Mucosa of rectum (tissue), 2 donors: ENCODE results near the gene LYST.
"Not testable (repeated sequence)": the region's sequence is repeated elsewhere in the genome, so short reads cannot be mapped to it uniquely, and the experiment has no call there.

Source experiments
- H3K27ac ChIP-seq, 2 donors: one replicate each; pipeline ENCODE4 v1.7.0; 2013; ENCODE audit warnings: inconsistent platforms in 2 of 2, low read depth in 2 of 2, low read length in 2 of 2
- H3K27me3 ChIP-seq, 2 donors: one replicate each; pipeline ENCODE4 v1.7.0; 2013; ENCODE audit warnings: low read length in 2 of 2; ENCODE audit not compliant: control insufficient read depth in 2 of 2, insufficient read depth in 2 of 2
- H3K36me3 ChIP-seq, 2 donors: one replicate each; pipeline ENCODE4 v1.7.0; 2013; ENCODE audit warnings: low read length in 2 of 2; ENCODE audit not compliant: control insufficient read depth in 2 of 2, insufficient read depth in 2 of 2
- H3K4me1 ChIP-seq, 2 donors: one replicate each; pipeline ENCODE4 v1.7.0; 2013; ENCODE audit warnings: low read length in 2 of 2, mild to moderate bottlenecking in 1 of 2; ENCODE audit not compliant: control insufficient read depth in 2 of 2, insufficient read depth in 2 of 2
- H3K4me3 ChIP-seq, 2 donors: one replicate each; pipeline ENCODE4 v1.7.0; 2013; ENCODE audit warnings: low read length in 2 of 2
- H3K9ac ChIP-seq, 2 donors: one replicate each; pipeline ENCODE4 v1.7.0; 2013; ENCODE audit warnings: low read length in 2 of 2, low read depth in 1 of 2, mild to moderate bottlenecking in 1 of 2
- H3K9me3 ChIP-seq, 2 donors: one replicate each; pipeline ENCODE4 v1.7.0; 2013; ENCODE audit warnings: low read length in 2 of 2; ENCODE audit not compliant: control insufficient read depth in 2 of 2
- donor health status: healthy.
- donor health status: Normal muscosa, but diverticular disease.

Gene LYST

GRCh38 chr1:235619149-235619548, 247.6 kb downstream of the LYST start:
- not testable (repeated sequence) for H3K9ac ChIP-seq, H3K27ac ChIP-seq, H3K4me3 ChIP-seq, H3K9me3 ChIP-seq, H3K4me1 ChIP-seq, H3K27me3 ChIP-seq, H3K36me3 ChIP-seq

- Histone ChIP-seq H3K27ac (no peak overlapping the region), H3K4me3 (no peak overlapping the region), H3K4me1 (peaks cover 3 to 9% of the 10 kb centered on the region in 2 donors), H3K27me3 (no peaks in the 10 kb centered on the region), H3K9me3 (no peaks in the 10 kb centered on the region), H3K9ac (no peak overlapping the region), H3K36me3 (no peaks in the 10 kb centered on the region)
Measured at GRCh38 chr1:235617808-235618207, 248.9 kb downstream of the LYST start.

- Histone ChIP-seq H3K36me3 (no peaks in the 10 kb centered on the region), H3K9me3 (no peaks in the 10 kb centered on the region), H3K4me3 (no peak overlapping the region), H3K4me1 (peaks cover 3 to 9% of the 10 kb centered on the region in 2 donors), H3K27ac (no peak overlapping the region), H3K9ac (no peak overlapping the region), H3K27me3 (no peaks in the 10 kb centered on the region)
Measured at GRCh38 chr1:235617140-235617539, 249.6 kb downstream of the LYST start.

- no peak overlapping the region for H3K27ac ChIP-seq
- H3K9ac ChIP-seq = no peak overlapping the region
Measured at GRCh38 chr1:235614442-235614954, 252.2 kb downstream of the LYST start.

GRCh38 chr1:235613602-235614001, 253.1 kb downstream of the LYST start:
- Histone ChIP-seq H3K9me3 (no peaks in the 10 kb centered on the region), H3K27ac (peak overlapping the region; percentile 69 to 70), H3K9ac (no peak overlapping the region), H3K27me3 (no peaks in the 10 kb centered on the region), H3K4me3 (no peak overlapping the region), H3K4me1 (peaks cover 3 to 9% of the 10 kb centered on the region in 2 donors), H3K36me3 (no peaks in the 10 kb centered on the region)

More at GRCh38 chr1:235614442-235614954, 252.2 kb downstream of the LYST start:
- Histone ChIP-seq H3K9me3 (no peaks in the 10 kb centered on the region), H3K4me3 (no peak overlapping the region), H3K36me3 (no peaks in the 10 kb centered on the region), H3K27me3 (no peaks in the 10 kb centered on the region), H3K4me1 (peaks cover 3 to 9% of the 10 kb centered on the region in 2 donors)

- H3K4me1 ChIP-seq = peaks cover 3 to 9% of the 10 kb centered on the region in 2 donors
- H3K9ac ChIP-seq = no peak overlapping the region
- H3K27ac ChIP-seq = peak overlapping the region in 1 of 2 donors; percentile 69
- no peak overlapping the region for H3K4me3 ChIP-seq
- no peaks in the 10 kb centered on the region for H3K9me3 ChIP-seq
- H3K36me3 ChIP-seq = no peaks in the 10 kb centered on the region
- no peaks in the 10 kb centered on the region for H3K27me3 ChIP-seq
Measured at GRCh38 chr1:235612761-235613160, 253.9 kb downstream of the LYST start.
